NB4 (cell line): ENCODE results near the gene LRRC56.

ENCODE experiments used
- DNase-seq: peaks from one replicate; pipeline ENCODE4 v3.0.0; 2010; ENCODE audit warnings: low read depth
- H3K4me3 ChIP-seq: one replicate; pipeline ENCODE4 v1.5.1; 2011; ENCODE audit warnings: mild to moderate bottlenecking, low read depth, low read length, moderate library complexity
- MYC ChIP-seq: IDR thresholded peaks from 2 replicates; pipeline ENCODE4 v1.6.1; 2011; ENCODE audit warnings: low read depth, low read length
- POLR2A ChIP-seq: IDR thresholded peaks from 2 replicates; pipeline ENCODE4 v1.6.1; 2011; ENCODE audit warnings: mild to moderate bottlenecking; ENCODE audit not compliant: insufficient read length; ENCODE audit errors: extremely low read depth
- TF ChIP-seq, protein P1 (sequence below): IDR thresholded peaks from 2 replicates; pipeline ENCODE4 v1.6.1; 2011; ENCODE audit warnings: low read depth, low read length
- TF ChIP-seq, protein P2 (sequence below): IDR thresholded peaks from one replicate; pipeline ENCODE4 v1.5.1; 2012; ENCODE audit warnings: low read depth, low read length

LRRC56 gene

DNA sequence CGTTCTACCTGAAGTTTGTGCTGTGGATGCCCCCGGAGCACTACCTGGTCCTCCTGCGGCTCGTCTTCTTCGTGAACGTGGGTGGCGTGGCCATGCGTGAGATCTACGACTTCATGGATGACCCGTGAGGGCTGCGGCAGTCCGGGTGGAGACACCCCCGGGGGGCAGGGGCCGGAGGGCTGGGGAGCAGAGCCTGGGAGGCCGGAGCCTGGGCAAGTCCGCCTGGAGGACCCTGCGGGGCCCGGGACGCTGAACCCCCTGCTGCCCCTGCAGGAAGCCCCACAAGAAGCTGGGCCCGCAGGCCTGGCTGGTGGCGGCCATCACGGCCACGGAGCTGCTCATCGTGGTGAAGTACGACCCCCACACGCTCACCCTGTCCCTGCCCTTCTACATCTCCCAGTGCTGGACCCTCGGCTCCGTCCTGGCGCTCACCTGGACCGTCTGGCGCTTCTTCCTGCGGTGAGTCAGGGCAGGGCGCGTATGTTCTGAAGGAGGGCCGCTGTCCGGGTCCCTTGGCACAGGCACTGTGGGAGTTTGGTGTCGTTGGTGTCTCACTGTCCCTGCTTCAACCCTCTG, 47.6 kb upstream of the LRRC56 start:
- no peak for DNase-seq
- TF ChIP-seq, protein P1, sequence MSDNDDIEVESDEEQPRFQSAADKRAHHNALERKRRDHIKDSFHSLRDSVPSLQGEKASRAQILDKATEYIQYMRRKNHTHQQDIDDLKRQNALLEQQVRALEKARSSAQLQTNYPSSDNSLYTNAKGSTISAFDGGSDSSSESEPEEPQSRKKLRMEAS, result no peak
- no peak for TF ChIP-seq MYC
- TF ChIP-seq, protein P2, sequence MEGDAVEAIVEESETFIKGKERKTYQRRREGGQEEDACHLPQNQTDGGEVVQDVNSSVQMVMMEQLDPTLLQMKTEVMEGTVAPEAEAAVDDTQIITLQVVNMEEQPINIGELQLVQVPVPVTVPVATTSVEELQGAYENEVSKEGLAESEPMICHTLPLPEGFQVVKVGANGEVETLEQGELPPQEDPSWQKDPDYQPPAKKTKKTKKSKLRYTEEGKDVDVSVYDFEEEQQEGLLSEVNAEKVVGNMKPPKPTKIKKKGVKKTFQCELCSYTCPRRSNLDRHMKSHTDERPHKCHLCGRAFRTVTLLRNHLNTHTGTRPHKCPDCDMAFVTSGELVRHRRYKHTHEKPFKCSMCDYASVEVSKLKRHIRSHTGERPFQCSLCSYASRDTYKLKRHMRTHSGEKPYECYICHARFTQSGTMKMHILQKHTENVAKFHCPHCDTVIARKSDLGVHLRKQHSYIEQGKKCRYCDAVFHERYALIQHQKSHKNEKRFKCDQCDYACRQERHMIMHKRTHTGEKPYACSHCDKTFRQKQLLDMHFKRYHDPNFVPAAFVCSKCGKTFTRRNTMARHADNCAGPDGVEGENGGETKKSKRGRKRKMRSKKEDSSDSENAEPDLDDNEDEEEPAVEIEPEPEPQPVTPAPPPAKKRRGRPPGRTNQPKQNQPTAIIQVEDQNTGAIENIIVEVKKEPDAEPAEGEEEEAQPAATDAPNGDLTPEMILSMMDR, result no peak
- no peak for TF ChIP-seq POLR2A
- no peak overlapping the region for H3K4me3 ChIP-seq

DNA sequence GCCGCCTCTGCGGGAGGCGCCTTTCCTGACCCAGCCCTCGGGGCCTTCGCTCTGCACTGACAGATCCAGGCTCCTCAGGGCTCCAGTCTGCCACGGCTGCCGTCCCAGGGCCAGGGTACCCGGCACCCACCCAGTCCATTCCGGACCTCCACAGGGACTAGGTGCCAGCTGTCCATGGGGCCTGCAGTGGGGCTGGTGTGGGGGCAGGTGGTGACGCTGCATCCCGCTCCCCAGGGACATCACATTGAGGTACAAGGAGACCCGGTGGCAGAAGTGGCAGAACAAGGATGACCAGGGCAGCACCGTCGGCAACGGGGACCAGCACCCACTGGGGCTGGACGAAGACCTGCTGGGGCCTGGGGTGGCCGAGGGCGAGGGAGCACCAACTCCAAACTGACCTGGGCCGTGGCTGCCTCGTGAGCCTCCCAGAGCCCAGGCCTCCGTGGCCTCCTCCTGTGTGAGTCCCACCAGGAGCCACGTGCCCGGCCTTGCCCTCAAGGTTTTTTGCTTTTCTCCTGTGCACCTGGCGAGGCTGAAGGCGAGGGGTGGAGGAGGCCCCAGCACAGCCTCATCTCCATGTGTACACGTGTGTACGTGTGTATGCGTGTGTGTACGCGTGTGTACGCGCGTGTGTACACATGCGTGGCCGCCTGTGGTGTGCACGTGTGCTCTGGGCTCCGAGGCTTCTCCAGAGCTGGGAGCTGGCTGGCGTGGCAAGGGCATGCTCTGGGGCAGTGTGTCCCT, 47.0 kb upstream of the LRRC56 start:
- no peak overlapping the region for H3K4me3 ChIP-seq
- DNase-seq, result no peak
- TF ChIP-seq POLR2A, result no peak
- TF ChIP-seq, protein P1, result no peak

GRCh38 chr11:490930-491260, 46.4 kb upstream of the LRRC56 start:
- TF ChIP-seq POLR2A, result no peak
- TF ChIP-seq, protein P1, result no peak
- TF ChIP-seq MYC, result no peak
- TF ChIP-seq, protein P2, result no peak
- no peak for DNase-seq
- no peak overlapping the region for H3K4me3 ChIP-seq

GRCh38 chr11:491358-491757, 46.0 kb upstream of the LRRC56 start:
- TF ChIP-seq, protein P2, result no peak
- no peak for TF ChIP-seq MYC
- TF ChIP-seq, protein P1, result no peak
- no peak for TF ChIP-seq POLR2A
- H3K4me3 ChIP-seq, result no peak overlapping the region

DNA sequence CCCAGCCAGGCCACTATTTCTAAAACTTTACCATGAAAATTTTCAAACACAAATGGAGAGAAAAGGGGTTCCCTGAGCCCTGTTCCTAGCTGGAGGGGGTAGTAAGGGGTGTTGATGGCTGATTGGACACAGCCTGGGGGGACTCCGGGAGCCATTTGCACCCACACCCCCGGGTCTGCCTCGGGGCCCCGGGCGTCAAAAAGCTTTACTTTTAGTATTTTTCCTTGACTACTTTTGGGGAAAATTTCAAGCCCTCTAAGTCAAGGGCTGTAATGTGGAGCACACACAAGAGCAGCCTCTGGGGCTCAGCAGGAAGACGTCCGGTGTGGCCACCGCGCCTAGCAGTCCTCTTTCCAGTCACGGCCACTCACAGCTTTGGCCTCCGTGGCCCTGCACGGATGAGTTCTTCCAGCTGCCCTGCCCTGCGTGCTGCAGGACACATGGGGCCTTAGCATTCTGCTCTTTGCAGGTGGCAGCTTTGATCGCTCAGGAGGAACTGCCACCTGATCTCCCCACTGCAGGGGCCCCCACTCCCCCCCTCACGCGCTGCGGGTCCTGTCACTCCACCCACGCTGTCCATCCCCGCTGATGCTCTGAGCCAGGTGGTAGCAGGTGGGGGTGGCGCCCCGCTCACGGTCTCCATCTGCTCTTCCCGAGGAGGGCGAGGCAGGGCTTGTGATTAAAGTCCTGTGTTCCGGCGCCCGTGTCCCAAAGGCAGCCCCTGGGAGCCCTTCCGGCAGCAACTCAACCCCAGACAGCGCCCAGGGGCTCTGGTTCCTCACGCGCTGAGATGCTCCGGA, 44.7 kb upstream of the LRRC56 start:
- no peak for DNase-seq
- TF ChIP-seq, protein P2, result no peak
- TF ChIP-seq, protein P1, result no peak
- TF ChIP-seq MYC, result no peak
- no peak for TF ChIP-seq POLR2A
- no peak overlapping the region for H3K4me3 ChIP-seq

More at GRCh38 chr11:491358-491757, 46.0 kb upstream of the LRRC56 start:
- DNase-seq, result no peak
